GM19463 (cell line): Measurements from ENCODE around the gene CARD6.
"Not testable (repeated sequence)": the region's sequence is repeated elsewhere in the genome, so short reads cannot be mapped to it uniquely, and the experiment has no call there.

Experiments used
- ATAC-seq: cut with Tn5 transposase; IDR thresholded peaks from one replicate; pipeline ENCODE4 v1.9.1; 2021; ENCODE audit warnings: mild to moderate bottlenecking, moderate library complexity; ENCODE audit not compliant: unreplicated experiment

Gene CARD6

DNA sequence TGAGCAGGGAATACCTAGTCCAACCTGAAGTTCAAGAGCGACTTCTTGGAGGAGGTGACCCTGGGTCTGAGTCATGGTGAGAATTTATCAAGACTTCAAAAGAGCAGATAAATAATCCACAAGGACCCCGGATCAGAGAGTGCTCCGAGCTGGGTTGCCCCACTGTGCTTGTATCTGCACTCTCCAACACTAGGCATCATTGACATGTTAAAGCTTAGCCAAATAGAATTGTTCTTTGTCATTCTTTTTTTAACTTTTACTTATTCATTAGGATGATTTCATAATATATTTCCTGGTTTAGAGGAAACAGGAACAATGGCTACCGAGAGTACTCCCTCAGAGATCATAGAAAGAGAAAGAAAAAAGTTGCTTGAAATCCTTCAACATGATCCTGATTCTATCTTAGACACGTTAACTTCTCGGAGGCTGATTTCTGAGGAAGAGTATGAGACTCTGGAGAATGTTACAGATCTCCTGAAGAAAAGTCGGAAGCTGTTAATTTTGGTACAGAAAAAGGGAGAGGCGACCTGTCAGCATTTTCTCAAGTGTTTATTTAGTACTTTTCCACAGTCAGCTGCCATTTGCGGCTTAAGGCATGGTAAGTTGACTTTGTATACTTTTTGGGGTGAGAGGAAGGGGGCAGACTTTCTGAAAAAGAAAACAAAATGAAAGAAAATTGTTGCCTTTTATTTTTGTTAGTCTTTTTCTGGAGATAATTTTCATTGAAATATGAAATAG lies at the start of gene CARD6:
CARD6 (plus strand) TSS at position 300 of the 738 bp plus-strand sequence; CDS start at position 316, 16 bp downstream.
- ATAC-seq: peak; percentile 41

DNA sequence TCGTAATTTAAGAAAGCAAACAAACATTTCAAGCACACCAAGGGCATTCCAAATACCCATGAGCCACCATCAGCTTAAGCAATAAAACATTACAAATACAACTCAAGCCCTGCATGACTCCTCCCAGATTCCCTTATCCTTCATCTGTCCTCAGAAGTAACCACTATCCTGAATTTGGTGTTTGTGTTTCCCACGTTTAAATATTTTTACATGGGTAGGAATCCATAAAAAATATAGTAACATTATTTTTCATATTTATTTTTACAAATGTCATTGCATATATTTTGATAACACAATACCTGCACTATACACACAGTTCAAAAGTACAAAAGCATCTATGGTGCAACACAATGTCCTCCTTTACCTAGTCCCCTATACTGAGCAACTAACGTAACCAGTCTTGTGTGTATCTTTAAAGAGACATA lies 49.4 kb upstream of the CARD6 start:
- no peak for ATAC-seq

GRCh38 chr5:40792691-40793090 lies 48.5 kb upstream of the CARD6 start:
- not testable (repeated sequence) for ATAC-seq

DNA sequence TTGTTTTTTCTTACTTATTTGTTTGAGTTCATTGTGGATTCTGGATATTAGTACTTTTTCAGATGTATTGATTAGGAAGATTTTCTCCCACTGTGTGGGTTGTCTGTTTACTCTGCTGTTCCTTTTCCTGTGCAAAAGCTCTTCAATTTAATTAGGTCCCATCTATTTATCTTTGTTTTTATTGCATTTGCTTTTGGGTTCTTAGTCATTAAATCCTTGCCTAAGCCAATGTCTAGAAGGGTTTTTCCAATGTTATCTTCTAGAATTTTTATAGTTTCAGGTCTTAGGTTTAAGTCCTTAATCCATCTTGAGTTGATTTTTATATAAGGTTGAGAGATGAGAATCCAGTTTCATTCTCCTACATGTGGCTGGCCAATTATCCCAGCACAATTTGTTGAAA lies 46.8 kb upstream of the CARD6 start:
- ATAC-seq: not testable (repeated sequence)

DNA sequence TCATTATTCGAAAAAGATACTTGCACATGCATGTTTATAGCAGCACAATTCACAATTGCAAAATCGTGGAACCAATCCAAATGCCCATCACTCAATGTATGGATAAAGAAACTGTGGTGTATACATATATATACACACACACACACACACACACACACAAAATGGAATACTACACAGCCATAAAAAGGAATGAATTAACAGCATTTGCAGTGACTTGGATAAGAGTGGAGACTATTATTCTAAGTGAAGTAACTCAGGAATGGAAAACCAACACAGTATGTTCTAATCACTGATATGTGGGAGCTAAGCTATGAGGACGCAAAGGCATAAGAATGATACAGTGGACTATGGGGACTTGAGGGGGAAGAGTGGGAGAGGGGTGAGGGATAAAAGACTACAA lies 46.3 kb upstream of the CARD6 start:
- not testable (repeated sequence) for ATAC-seq

DNA sequence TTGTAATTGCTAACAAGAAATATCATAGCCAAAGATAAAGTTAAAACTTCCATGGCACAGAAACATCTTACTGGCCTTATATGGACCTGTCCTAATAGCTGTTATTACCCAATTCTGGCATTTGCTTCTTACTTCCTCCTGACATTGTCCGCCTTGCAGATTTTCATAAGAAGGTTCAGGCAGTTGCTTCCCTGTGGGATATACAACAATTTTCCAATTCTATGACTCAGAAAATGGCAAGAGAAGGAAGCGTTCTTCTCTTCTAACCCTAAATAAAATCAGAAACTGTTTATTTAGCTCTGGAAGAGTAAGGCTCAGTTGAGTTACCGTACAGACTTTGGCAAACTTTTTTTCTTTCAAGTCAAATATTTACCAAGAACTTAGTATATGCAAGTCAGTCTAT lies 44.7 kb upstream of the CARD6 start:
- no peak for ATAC-seq

DNA sequence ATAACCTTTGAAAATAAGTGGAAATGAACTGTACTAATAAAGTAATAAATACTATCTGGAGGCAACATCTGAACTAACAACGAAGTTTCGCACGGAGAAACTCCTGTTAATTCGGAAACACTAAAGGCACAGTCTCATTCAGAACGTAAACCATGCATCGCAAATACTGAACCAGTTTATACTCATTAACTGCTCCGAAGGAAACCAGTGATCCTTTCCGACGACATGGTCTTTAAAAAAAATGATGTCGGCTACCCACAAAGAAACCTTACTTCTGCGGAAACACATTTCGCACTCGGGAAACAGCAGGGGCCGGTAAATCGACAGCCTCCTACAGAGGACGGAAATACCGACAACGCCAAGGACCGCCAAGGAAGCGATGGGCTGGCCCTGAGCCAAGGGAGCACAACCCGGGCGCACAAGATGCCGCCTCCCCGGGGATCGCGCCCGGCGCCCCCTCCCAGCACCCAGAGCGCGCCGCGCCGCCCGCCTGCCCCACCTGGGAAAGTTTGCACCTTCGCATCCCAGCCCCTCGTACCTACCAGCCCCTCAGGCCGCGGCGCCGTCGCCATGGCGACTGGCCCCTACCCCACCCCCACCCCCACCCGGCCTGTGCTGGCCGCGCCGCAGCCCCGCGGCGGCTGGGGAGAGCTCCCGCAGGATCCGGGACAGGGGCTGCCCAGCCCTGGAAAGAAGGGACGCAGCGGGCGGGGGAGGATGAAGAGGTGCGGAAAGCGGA lies 43.7 kb upstream of the CARD6 start:
- peak; percentile 40 for ATAC-seq

GRCh38 chr5:40798012-40798800 lies 43.0 kb upstream of the CARD6 start, which contains the start of gene PRKAA1:
TSS of gene PRKAA1 (minus strand) at chr5:40798374. CDS start at chr5:40798189, 185 bp downstream.
- ATAC-seq: peak; percentile 94

DNA sequence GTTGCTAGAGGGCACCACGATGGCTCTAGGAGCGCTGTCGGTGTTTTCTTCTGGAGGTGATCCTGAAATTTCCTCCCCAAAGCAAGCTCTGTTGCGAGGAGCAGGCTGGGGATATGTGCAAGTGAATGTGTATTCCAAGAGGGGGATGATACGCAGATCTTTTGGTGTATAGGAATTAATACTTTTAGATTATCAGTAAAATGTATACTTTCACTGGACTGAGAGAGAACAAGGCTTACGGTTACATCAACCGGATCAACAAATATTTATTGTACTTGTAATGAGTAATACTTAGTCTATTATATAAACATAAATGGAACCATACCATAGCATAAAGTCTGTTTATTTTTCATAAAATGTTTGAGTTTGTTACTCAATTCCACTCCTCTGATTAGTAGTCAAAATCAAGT lies 42.4 kb upstream of the CARD6 start:
- ATAC-seq: no peak

GRCh38 chr5:40799258-40799657 lies 41.9 kb upstream of the CARD6 start:
- no peak for ATAC-seq

DNA sequence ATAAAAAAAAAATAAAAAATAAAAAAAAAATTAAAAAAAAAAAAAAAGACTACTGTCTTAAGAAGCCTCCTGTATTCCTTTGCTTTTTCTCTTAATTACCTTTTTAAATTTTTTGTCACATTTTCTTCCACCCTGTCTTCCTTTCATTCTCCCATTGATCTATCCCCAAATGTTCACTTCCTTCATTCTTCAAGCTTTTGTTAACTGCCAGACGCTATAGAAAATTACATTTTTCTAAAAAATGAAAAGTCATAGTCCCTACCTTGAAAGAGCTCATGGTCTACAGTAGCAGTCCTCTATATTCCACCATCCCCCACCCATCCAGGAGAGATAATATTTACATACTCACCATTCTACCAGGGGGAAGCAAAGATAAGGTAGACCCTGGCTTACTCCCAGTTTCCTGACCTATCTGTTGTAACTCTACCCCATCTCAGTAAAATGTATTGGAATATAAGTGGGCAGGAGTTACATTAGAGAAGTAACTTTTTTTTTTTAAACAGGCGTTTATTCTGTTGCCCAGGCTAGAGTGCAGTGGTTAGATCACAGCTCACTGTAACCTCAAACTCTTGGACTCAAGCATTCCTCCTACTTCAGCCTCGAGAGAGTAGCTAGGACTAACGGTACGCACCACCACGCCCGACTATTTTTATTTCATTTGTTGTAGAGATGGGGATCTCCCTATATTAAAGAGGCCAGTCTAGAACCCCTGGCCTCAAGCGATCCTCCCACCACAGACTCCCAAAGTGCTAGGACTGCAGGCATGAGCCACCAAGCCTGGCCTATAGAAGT lies 39.2 kb upstream of the CARD6 start:
- ATAC-seq: no peak

DNA sequence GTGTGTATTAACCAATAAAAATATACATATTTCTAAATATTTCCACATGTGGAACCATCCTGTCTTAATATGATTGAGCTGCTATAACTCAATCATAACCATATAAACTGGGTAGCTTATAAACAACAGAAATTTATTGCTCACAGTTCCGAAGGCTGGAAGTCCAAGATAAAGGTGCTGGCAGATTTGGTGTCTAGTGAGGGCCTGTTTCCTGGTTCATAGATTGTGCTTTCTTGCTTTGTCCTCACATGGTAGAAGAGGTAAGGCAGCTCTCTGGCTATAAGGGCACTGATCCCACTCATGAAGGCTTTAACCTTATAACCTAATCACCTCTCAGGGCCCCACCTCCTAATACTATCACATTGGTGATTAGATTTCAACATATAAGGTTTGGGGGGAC lies 29.0 kb upstream of the CARD6 start:
- ATAC-seq: no peak

DNA sequence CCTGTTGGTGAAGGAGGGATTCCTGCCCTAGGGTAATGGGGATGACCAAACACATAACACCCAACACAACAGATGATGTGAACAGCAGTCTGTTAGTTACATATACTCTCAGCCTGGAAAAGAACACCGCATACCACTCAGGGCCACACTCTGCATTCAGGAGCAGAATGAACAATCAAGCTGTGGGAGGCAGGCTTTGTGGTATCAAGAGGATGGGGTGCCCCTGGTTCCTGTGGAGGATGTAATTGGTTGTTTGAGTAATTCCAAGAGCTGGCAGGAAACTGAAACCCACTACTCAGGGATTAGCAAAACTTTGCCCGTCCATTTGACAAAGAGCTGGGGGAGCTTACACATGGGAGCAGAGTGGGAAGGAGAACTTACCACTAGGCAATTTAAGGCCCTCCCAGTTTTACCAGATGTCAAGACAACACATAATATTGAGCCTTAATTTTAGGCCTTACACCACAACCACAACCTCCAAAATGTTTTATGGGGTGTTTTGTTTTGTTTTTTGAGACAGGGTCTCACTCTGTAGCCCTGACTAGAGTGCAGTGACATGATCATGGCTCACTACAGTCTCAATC lies 27.4 kb upstream of the CARD6 start:
- no peak for ATAC-seq

GRCh38 chr5:40823459-40823858 lies 17.7 kb upstream of the CARD6 start:
- ATAC-seq: no peak

- not testable (repeated sequence) for ATAC-seq
Measured at GRCh38 chr5:40825461-40826043, 15.6 kb upstream of the CARD6 start.

GRCh38 chr5:40826489-40827187 lies 14.5 kb upstream of the CARD6 start:
- ATAC-seq: no peak

DNA sequence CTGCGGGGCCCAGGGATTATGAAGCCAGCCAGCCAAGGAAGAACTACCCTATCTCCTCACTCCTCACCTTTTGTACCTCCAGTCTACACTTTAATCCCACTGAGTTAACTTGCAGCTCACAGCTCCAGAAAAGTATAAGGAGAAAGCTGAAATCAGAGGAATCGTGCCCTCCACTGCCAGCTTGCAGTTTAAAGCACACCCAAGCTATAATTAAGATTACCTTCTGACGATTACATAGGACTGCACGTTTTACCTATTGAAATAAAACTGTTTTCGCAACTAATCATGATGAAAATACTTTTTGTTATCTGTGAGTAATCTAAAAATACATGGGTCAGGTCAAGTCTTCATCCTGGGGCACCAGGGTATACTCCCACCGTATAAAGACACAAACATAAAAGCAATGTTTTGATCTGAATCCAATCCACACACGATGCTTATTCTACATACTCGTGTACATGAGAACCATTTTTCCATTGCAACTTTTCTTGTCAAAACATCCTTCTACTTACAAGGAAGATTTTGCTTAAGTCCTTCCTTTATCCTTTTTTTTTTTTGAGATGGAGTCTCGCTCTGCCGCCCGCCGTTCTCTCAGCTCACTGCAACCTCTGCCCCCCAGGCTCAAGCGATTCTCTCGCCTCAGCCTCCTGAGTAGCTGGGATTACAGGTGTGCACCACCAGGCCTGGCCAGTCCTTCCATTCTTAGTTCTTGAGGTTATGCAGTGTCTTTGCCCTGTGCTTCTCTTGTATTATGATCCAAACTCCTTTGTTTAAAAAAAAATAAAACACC lies 13.8 kb upstream of the CARD6 start:
- ATAC-seq: no peak

DNA sequence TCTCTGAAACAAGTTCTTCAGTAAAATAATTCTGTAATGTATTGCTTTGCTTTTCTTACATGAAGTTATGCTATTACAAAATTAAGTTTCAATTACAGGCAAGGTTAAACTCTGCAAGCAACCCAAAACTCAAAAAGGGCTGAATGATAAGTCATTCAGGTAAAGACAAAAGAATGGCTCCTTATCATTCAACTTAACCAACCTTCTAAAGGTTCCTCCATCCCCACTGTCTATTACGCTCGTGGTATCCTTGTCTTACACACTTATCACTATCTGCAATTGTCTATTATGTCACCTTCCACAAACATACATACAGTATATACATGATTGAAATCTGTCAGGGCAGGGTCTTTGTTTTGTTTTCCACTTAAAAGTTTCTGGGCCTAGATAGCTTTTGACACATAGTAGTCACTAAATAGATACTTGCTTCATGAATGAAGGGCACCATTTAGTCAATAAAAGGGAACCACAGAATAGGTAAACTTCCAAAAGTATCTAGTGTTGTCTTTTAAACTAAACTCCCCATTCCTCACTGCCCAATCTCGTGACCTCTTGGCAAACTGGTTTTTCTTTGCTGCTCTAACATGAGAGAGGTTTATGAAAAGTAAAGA lies 13.0 kb upstream of the CARD6 start:
- ATAC-seq: no peak
